ENCODE results near the gene AAR2.

GRCh38 chr20:36260316-36260715, 24.0 kb downstream of the AAR2 start:
- TF ChIP-seq NR3C1 (CRISPR knock-in tag; conservative IDR thresholded peaks at IDR 0.05; ENCODE audit: low read depth) (no peak), ZNF263 (CRISPR knock-in tag; IDR thresholded peaks at IDR 0.05; ENCODE audit: low read depth) (no peak), CTCF (IDR thresholded peaks at IDR 0.05) (no peak), CBFB (CRISPR knock-in tag; IDR thresholded peaks at IDR 0.05; ENCODE audit: low read depth) (no peak), ESRRA (CRISPR knock-in tag; IDR thresholded peaks at IDR 0.05; ENCODE audit: borderline replicate concordance) (no peak), ARID4B (CRISPR knock-in tag; IDR thresholded peaks at IDR 0.05; ENCODE audit: borderline replicate concordance) (no peak), TEAD4 (CRISPR knock-in tag; IDR thresholded peaks at IDR 0.05) (no peak), FOXK1 (CRISPR knock-in tag; IDR thresholded peaks at IDR 0.05) (no peak), CREB1 (CRISPR knock-in tag; IDR thresholded peaks at IDR 0.05) (no peak), NFATC4 (CRISPR knock-in tag; IDR thresholded peaks at IDR 0.05) (no peak), ZNF425 (CRISPR knock-in tag; conservative IDR thresholded peaks at IDR 0.05) (no peak)
- TF ChIP-seq, protein P1, sequence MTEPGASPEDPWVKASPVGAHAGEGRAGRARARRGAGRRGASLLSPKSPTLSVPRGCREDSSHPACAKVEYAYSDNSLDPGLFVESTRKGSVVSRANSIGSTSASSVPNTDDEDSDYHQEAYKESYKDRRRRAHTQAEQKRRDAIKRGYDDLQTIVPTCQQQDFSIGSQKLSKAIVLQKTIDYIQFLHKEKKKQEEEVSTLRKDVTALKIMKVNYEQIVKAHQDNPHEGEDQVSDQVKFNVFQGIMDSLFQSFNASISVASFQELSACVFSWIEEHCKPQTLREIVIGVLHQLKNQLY (CRISPR knock-in tag; IDR thresholded peaks at IDR 0.05) = no peak
- TF ChIP-seq, protein P2, sequence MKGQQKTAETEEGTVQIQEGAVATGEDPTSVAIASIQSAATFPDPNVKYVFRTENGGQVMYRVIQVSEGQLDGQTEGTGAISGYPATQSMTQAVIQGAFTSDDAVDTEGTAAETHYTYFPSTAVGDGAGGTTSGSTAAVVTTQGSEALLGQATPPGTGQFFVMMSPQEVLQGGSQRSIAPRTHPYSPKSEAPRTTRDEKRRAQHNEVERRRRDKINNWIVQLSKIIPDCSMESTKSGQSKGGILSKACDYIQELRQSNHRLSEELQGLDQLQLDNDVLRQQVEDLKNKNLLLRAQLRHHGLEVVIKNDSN (CRISPR knock-in tag; IDR thresholded peaks at IDR 0.05) = no peak
- TF ChIP-seq, protein P3, sequence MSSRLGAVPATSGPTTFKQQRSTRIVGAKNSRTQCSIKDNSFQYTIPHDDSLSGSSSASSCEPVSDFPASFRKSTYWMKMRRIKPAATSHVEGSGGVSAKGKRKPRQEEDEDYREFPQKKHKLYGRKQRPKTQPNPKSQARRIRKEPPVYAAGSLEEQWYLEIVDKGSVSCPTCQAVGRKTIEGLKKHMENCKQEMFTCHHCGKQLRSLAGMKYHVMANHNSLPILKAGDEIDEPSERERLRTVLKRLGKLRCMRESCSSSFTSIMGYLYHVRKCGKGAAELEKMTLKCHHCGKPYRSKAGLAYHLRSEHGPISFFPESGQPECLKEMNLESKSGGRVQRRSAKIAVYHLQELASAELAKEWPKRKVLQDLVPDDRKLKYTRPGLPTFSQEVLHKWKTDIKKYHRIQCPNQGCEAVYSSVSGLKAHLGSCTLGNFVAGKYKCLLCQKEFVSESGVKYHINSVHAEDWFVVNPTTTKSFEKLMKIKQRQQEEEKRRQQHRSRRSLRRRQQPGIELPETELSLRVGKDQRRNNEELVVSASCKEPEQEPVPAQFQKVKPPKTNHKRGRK (CRISPR knock-in tag; IDR thresholded peaks at IDR 0.05; ENCODE audit: borderline replicate concordance) = no peak
